ENCODE data around the gene SPRING1. TPM values are rescaled to one million over a fixed set of nuclear protein-coding genes. Genes with fewer than 3 reads are reported as not detected.

SPRING1 gene
- polyA plus RNA-seq, 2 of the 4 experiments (the other 2 are of a cell fraction) = 11.2 to 17.4 TPM

- TF ChIP-seq ATOH8 (CRISPR knock-in tag; IDR thresholded peaks at IDR 0.05; ENCODE audit: low read depth) (no peak), GATA3 (IDR thresholded peaks at IDR 0.05; ENCODE audit: borderline replicate concordance) (no peak), EHF (CRISPR knock-in tag; IDR thresholded peaks at IDR 0.05) (no peak), SMC3 (IDR thresholded peaks at IDR 0.05) (no peak), RNF2 (IDR thresholded peaks at IDR 0.05; ENCODE audit: borderline replicate concordance, low read depth) (no peak), PBX3 (IDR thresholded peaks at IDR 0.05) (no peak)
Observed at GRCh38 chr12:116735084-116735483, 2.8 kb downstream of the SPRING1 start (continued).

GRCh38 chr12:116734156-116734768 lies 3.6 kb downstream of the SPRING1 start:
- H3K9me3 ChIP-seq = no peaks in the 10 kb centered on the region
- ATAC-seq = no peak
- peaks cover 13% of the 10 kb centered on the region; the same call in 2 of the 3 replicates for H3K4me1 ChIP-seq
- 87% methylated on average over 5 of the region's 5 CpGs for WGBS (ENCODE audit: missing lambda C conversion rate)
- H3K4me2 ChIP-seq = no peak overlapping the region
- no peak overlapping the region for H3K4me3 ChIP-seq
- H3K27ac ChIP-seq = no peak overlapping the region
- no peak for DNase-seq (ENCODE audit: low read depth in 1 of 2, low spot score in 1 of 2)
- FAIRE-seq = no peak
- CTCF ChIA-PET = no interaction called here
- no peak for TF ChIP-seq HDAC2 (IDR thresholded peaks at IDR 0.05)
- TF ChIP-seq GATA3 (IDR thresholded peaks at IDR 0.05; ENCODE audit: borderline replicate concordance) = no peak
- TF ChIP-seq ZFP36 (IDR thresholded peaks at IDR 0.05; ENCODE audit: borderline replicate concordance, partially characterized antibody) = no peak
- TF ChIP-seq CEBPB (IDR thresholded peaks at IDR 0.05) = no peak
- TF ChIP-seq NR3C1 (IDR thresholded peaks at IDR 0.05) = no peak
- no peak for TF ChIP-seq RARB (CRISPR knock-in tag; IDR thresholded peaks at IDR 0.05)
- TF ChIP-seq FOXS1 (CRISPR knock-in tag; IDR thresholded peaks at IDR 0.05) = no peak
- TF ChIP-seq ZSCAN20 (CRISPR knock-in tag; IDR thresholded peaks at IDR 0.05) = no peak
- no peak for TF ChIP-seq CHD4 (IDR thresholded peaks at IDR 0.05; ENCODE audit: borderline replicate concordance)
- TF ChIP-seq RAD21 (conservative IDR thresholded peaks at IDR 0.05 in 1 of 2, IDR thresholded peaks at IDR 0.05 in 1 of 2) = no peak
- no peak for TF ChIP-seq NFE2L2 (conservative IDR thresholded peaks at IDR 0.05; ENCODE audit: low read length)
- POLR2A ChIA-PET = no interaction called here

- POLR2A ChIA-PET = no interaction called here
- FAIRE-seq (no peak), DNase-seq (ENCODE audit: low read depth in 1 of 2, low spot score in 1 of 2) (no peak), ATAC-seq (no peak)
- no peak overlapping the region for H3K4me2 ChIP-seq
- WGBS (ENCODE audit: missing lambda C conversion rate) = 95% methylated on average over 3 of the region's 3 CpGs
- H3K27ac ChIP-seq = no peak overlapping the region
- H3K4me1 ChIP-seq = peaks cover 8% of the 10 kb centered on the region; the same call in 1 of the 3 replicates
- H3K4me3 ChIP-seq = no peak overlapping the region
- CTCF ChIA-PET = interaction anchor here (1.3 kb wide), 1 partner anchor 23 kb away, joined by 5 read pairs; no protein-coding TSS in a partner anchor
- H3K9me3 ChIP-seq = no peaks in the 10 kb centered on the region
- TF ChIP-seq BHLHE40 (IDR thresholded peaks at IDR 0.05; ENCODE audit: low read depth, low read length) (no peak), JUN (IDR thresholded peaks at IDR 0.05) (no peak), REST (IDR thresholded peaks at IDR 0.05) (no peak), HOXA7 (CRISPR knock-in tag; IDR thresholded peaks at IDR 0.05) (no peak), RARB (CRISPR knock-in tag; IDR thresholded peaks at IDR 0.05) (no peak), ZC3H11A (IDR thresholded peaks at IDR 0.05) (no peak), CBX2 (IDR thresholded peaks at IDR 0.05; ENCODE audit: borderline replicate concordance, low read depth) (no peak), MAZ (IDR thresholded peaks at IDR 0.05; ENCODE audit: borderline replicate concordance, low read depth, low read length) (no peak), POLR2A (IDR thresholded peaks at IDR 0.05; ENCODE audit: low read length) (no peak), HOXB13 (CRISPR knock-in tag; IDR thresholded peaks at IDR 0.05; ENCODE audit: low read depth) (no peak), HEYL (CRISPR knock-in tag; IDR thresholded peaks at IDR 0.05) (no peak), HDAC2 (IDR thresholded peaks at IDR 0.05) (no peak), FOSL2 (IDR thresholded peaks at IDR 0.05) (no peak), FOSL2 (CRISPR knock-in tag; IDR thresholded peaks at IDR 0.05) (no peak), EHMT2 (IDR thresholded peaks at IDR 0.05; ENCODE audit: low read depth) (no peak), FOXS1 (CRISPR knock-in tag; IDR thresholded peaks at IDR 0.05) (no peak), ELK1 (IDR thresholded peaks at IDR 0.05; ENCODE audit: low read depth, low read length) (no peak)
Observed at GRCh38 chr12:116731801-116732200, 6.1 kb downstream of the SPRING1 start.
